SU-DHL-6 (cell line): Measurements from ENCODE around the gene PRDM11.

Source experiments
- H2AFZ ChIP-seq: fragments of 200-600 bp; sonication (generic); 2 replicates; pipeline ENCODE4 v1.6.1; 2014; ENCODE audit warnings: low read depth, mild to moderate bottlenecking, moderate library complexity, mixed read lengths, antibody characterized with exemption, low read length; ENCODE audit not compliant: severe bottlenecking
- H3F3A ChIP-seq: fragments of 200-600 bp; shearing (Covaris generic); 2 replicates; pipeline ENCODE4 v1.6.0; 2016; ENCODE audit warnings: antibody characterized with exemption, mild to moderate bottlenecking; ENCODE audit not compliant: insufficient read depth
- H3K27ac ChIP-seq: fragments of 200-600 bp; sonication (generic); 2 replicates; pipeline ENCODE4 v1.5.1; 2016; ENCODE audit warnings: low read depth, mild to moderate bottlenecking, low read length, moderate library complexity, mixed read lengths
- H3K27me3 ChIP-seq: fragments of 200-600 bp; sonication (generic), shearing (Covaris generic); 2 replicates; pipeline ENCODE4 v1.6.0; 2014; ENCODE audit warnings: mild to moderate bottlenecking, low read length
- H3K36me3 ChIP-seq: fragments of 200-600 bp; sonication (generic); 2 replicates; pipeline ENCODE4 v1.6.1; 2014; ENCODE audit warnings: mild to moderate bottlenecking, low read length, mixed read lengths
- H3K4me2 ChIP-seq: fragments of 300-600, 200-600 bp; shearing (Covaris generic), sonication (generic); 2 replicates; pipeline ENCODE4 v1.6.0; 2014; ENCODE audit warnings: low read length, low read depth, mild to moderate bottlenecking; ENCODE audit not compliant: poor library complexity, severe bottlenecking
- H3K4me3 ChIP-seq: fragments of 200-600 bp; sonication (generic); 2 replicates; pipeline ENCODE4 v1.5.1; 2014; ENCODE audit warnings: antibody characterized with exemption, low read length, mild to moderate bottlenecking, mixed read lengths; ENCODE audit not compliant: insufficient read depth, poor library complexity, severe bottlenecking
- H3K79me2 ChIP-seq: fragments of 200-600 bp; sonication (generic); 2 replicates; pipeline ENCODE4 v1.6.1; 2014; ENCODE audit warnings: mild to moderate bottlenecking, low read length, moderate library complexity; ENCODE audit not compliant: insufficient read depth
- H3K9ac ChIP-seq: fragments of 200-600 bp; sonication (generic); 2 replicates; pipeline ENCODE4 v1.7.0; 2014; ENCODE audit warnings: mild to moderate bottlenecking, low read length
- H3K9me2 ChIP-seq: fragments of 200-600 bp; sonication (generic); replicated peaks from 2 replicates; pipeline ENCODE4 v1.6.1; 2014; ENCODE audit warnings: low read length; ENCODE audit not compliant: insufficient read depth
- H3K9me3 ChIP-seq: fragments of 200-600 bp; sonication (generic); 2 replicates; pipeline ENCODE4 v1.6.1; 2014; ENCODE audit warnings: low read length, mixed read lengths; ENCODE audit not compliant: insufficient read depth
- H4K20me1 ChIP-seq: fragments of 200-600 bp; sonication (generic); 2 replicates; pipeline ENCODE4 v1.6.1; 2014; ENCODE audit warnings: low read depth, mild to moderate bottlenecking, antibody characterized with exemption, low read length, moderate library complexity, mixed read lengths
- CTCF ChIP-seq: fragments of 200-600 bp; sonication (generic); IDR thresholded peaks from one replicate; pipeline ENCODE4 v1.5.1; 2017; ENCODE audit warnings: antibody characterized with exemption, mild to moderate bottlenecking, low read length, moderate library complexity; ENCODE audit not compliant: insufficient read depth, poor library complexity, severe bottlenecking
- EZH2phosphoT487 ChIP-seq: fragments of 200-600 bp; sonication (generic), shearing (Covaris generic); conservative IDR thresholded peaks from 2 replicates; pipeline ENCODE4 v1.6.1; 2018; ENCODE audit warnings: mild to moderate bottlenecking, antibody characterized with exemption, low read length, moderate library complexity, mixed read lengths

PRDM11 gene

GRCh38 chr11:45216031-45216430 is 69.6 kb downstream of the PRDM11 start:
- TF ChIP-seq EZH2phosphoT487, result no peak
- TF ChIP-seq CTCF, result no peak
- no peaks in the 10 kb centered on the region for H4K20me1 ChIP-seq
- H2AFZ ChIP-seq, result no peak overlapping the region
- no peaks in the 10 kb centered on the region for H3F3A ChIP-seq
- no peak overlapping the region for H3K27ac ChIP-seq
- no peak overlapping the region for H3K4me3 ChIP-seq
- no peak overlapping the region for H3K9ac ChIP-seq
- no peaks in the 10 kb centered on the region for H3K9me2 ChIP-seq
- H3K9me3 ChIP-seq, result no peaks in the 10 kb centered on the region
- H3K79me2 ChIP-seq, result no peaks in the 10 kb centered on the region
- no peak overlapping the region for H3K4me2 ChIP-seq
- H3K36me3 ChIP-seq, result no peaks in the 10 kb centered on the region
- no peaks in the 10 kb centered on the region for H3K27me3 ChIP-seq

- Histone ChIP-seq H3K9ac (no peak overlapping the region), H3K4me2 (no peak overlapping the region), H3K27ac (no peak overlapping the region), H3F3A (no peaks in the 10 kb centered on the region), H3K9me3 (no peaks in the 10 kb centered on the region), H3K4me3 (no peak overlapping the region), H3K79me2 (no peaks in the 10 kb centered on the region), H3K27me3 (no peaks in the 10 kb centered on the region), H3K9me2 (no peaks in the 10 kb centered on the region), H2AFZ (no peak overlapping the region), H3K36me3 (no peaks in the 10 kb centered on the region), H4K20me1 (no peaks in the 10 kb centered on the region)
- TF ChIP-seq EZH2phosphoT487 (no peak), CTCF (no peak)
Measured at GRCh38 chr11:45216901-45217300, 70.5 kb downstream of the PRDM11 start.

GRCh38 chr11:45217991-45218390 is 71.6 kb downstream of the PRDM11 start:
- no peaks in the 10 kb centered on the region for H3F3A ChIP-seq
- no peak overlapping the region for H3K9ac ChIP-seq
- TF ChIP-seq EZH2phosphoT487 (no peak), CTCF (no peak)
- H3K27me3 ChIP-seq, result no peaks in the 10 kb centered on the region
- no peaks in the 10 kb centered on the region for H3K9me3 ChIP-seq
- H3K9me2 ChIP-seq, result no peaks in the 10 kb centered on the region
- no peak overlapping the region for H3K4me3 ChIP-seq
- H2AFZ ChIP-seq, result no peak overlapping the region
- no peaks in the 10 kb centered on the region for H3K79me2 ChIP-seq
- no peaks in the 10 kb centered on the region for H4K20me1 ChIP-seq
- no peaks in the 10 kb centered on the region for H3K36me3 ChIP-seq
- H3K27ac ChIP-seq, result no peak overlapping the region
- H3K4me2 ChIP-seq, result no peak overlapping the region
